ENCODE results near the gene PRDX2.

The PRDX2 gene

GRCh38 chr19:12779162-12779993, 22.2 kb downstream of the PRDX2 start:
- no peak for DNase-seq

- DNase-seq = no peak
These were observed 22.8 kb downstream of the PRDX2 start for GRCh38 chr19:12778905-12779161.

GRCh38 chr19:12778017-12778904, 23.3 kb downstream of the PRDX2 start:
- DNase-seq = peak; percentile 34 to 52

GRCh38 chr19:12777217-12778016, 24.2 kb downstream of the PRDX2 start:
- peak; percentile 56 to 75 for DNase-seq

GRCh38 chr19:12774588-12775555, 26.7 kb downstream of the PRDX2 start, which contains the start of gene HOOK2:
HOOK2 (minus strand) TSS chr19:12775552; CDS start chr19:12775449, 103 bp downstream.
- peak; percentile 15 to 32 for DNase-seq

GRCh38 chr19:12773571-12773970, 28.0 kb downstream of the PRDX2 start:
- no peak for DNase-seq

GRCh38 chr19:12772323-12772722, 29.3 kb downstream of the PRDX2 start:
- DNase-seq = no peak

- DNase-seq = no peak
These were observed 30.7 kb downstream of the PRDX2 start for GRCh38 chr19:12770922-12771321.

GRCh38 chr19:12769689-12770088, 31.9 kb downstream of the PRDX2 start:
- peak; percentile 73 to 84 for DNase-seq

- no peak for DNase-seq
These were observed 33.9 kb downstream of the PRDX2 start for GRCh38 chr19:12767666-12768065.

- no peak for DNase-seq
These were observed 34.5 kb downstream of the PRDX2 start for GRCh38 chr19:12767150-12767549.

GRCh38 chr19:12766051-12766521, 35.5 kb downstream of the PRDX2 start:
- peak; percentile 51 to 77 for DNase-seq

GRCh38 chr19:12764698-12765097, 36.9 kb downstream of the PRDX2 start:
- no peak for DNase-seq

- DNase-seq = no peak
These were observed 38.5 kb downstream of the PRDX2 start for GRCh38 chr19:12763100-12763499.

- no peak for DNase-seq
These were observed 41.9 kb downstream of the PRDX2 start for GRCh38 chr19:12759686-12760085.

- peak; percentile 34 to 72 for DNase-seq
These were observed 43.9 kb downstream of the PRDX2 start for GRCh38 chr19:12757544-12758274.

- DNase-seq = no peak
These were observed 45.3 kb downstream of the PRDX2 start for GRCh38 chr19:12756150-12756883.

- DNase-seq = no peak
These were observed 47.0 kb downstream of the PRDX2 start for GRCh38 chr19:12754465-12755196.

GRCh38 chr19:12752056-12752781, 49.4 kb downstream of the PRDX2 start:
- no peak for DNase-seq

Measured in NCI-H1930 (cell line).